Measurements from ENCODE around the gene CAMSAP2. TPM values are rescaled to one million over a fixed set of nuclear protein-coding genes. Genes with fewer than 3 reads are reported as not detected.

The CAMSAP2 gene
- total RNA-seq, 1 donor from 2014 or later = 43.9 TPM

- no peak for DNase-seq (ENCODE audit: low spot score)
- Mint-ChIP-seq H3K9me3 (no peaks in the 10 kb centered on the region), H3K27me3 (ENCODE audit: insufficient read depth, low read depth) (no peaks in the 10 kb centered on the region), H3K4me3 (no peak overlapping the region), H3K27ac (peak overlapping the region; percentile 2), H3K4me1 (no peaks in the 10 kb centered on the region), H3K36me3 (peaks cover 47% of the 10 kb centered on the region)
- H3K27ac ChIP-seq = no peak overlapping the region
- no peaks in the 10 kb centered on the region for H3K27me3 ChIP-seq
- H3K4me1 ChIP-seq = no peaks in the 10 kb centered on the region
- H3K36me3 ChIP-seq = peaks cover 10% of the 10 kb centered on the region
- no peak overlapping the region for H3K9ac ChIP-seq
- H3K79me2 ChIP-seq (ENCODE audit: low read depth) = no peaks in the 10 kb centered on the region
- H3F3A ChIP-seq (ENCODE audit: low read depth) = no peaks in the 10 kb centered on the region
- H3K9me3 ChIP-seq (ENCODE audit: low read depth) = no peaks in the 10 kb centered on the region
- TF ChIP-seq EZH2phosphoT487 (IDR thresholded peaks at IDR 0.05) = no peak
- TF ChIP-seq CTCF (IDR thresholded peaks at IDR 0.05) = no peak
- TF ChIP-seq EZH2 (IDR thresholded peaks at IDR 0.05) = no peak
- no peak overlapping the region for H3K4me2 ChIP-seq
- H2AFZ ChIP-seq (replicated peaks) = no peak overlapping the region
- H3K4me3 ChIP-seq = no peak overlapping the region
- H4K20me1 ChIP-seq (ENCODE audit: low read depth) = no peaks in the 10 kb centered on the region
Measured at GRCh38 chr1:200846398-200846797, 107.7 kb downstream of the CAMSAP2 start.

GRCh38 chr1:200849430-200849829 lies 110.7 kb downstream of the CAMSAP2 start:
- no peaks in the 10 kb centered on the region for H4K20me1 ChIP-seq (ENCODE audit: low read depth)
- Mint-ChIP-seq H3K27me3 (ENCODE audit: insufficient read depth, low read depth) (no peaks in the 10 kb centered on the region), H3K4me3 (no peak overlapping the region), H3K36me3 (peaks cover 48% of the 10 kb centered on the region), H3K4me1 (no peaks in the 10 kb centered on the region), H3K9me3 (no peaks in the 10 kb centered on the region), H3K27ac (no peak overlapping the region)
- no peaks in the 10 kb centered on the region for H3F3A ChIP-seq (ENCODE audit: low read depth)
- no peak overlapping the region for H3K4me3 ChIP-seq
- H3K4me2 ChIP-seq = no peak overlapping the region
- H3K36me3 ChIP-seq = peaks cover 15% of the 10 kb centered on the region
- no peaks in the 10 kb centered on the region for H3K9me3 ChIP-seq (ENCODE audit: low read depth)
- DNase-seq (ENCODE audit: low spot score) = no peak
- no peak overlapping the region for H3K27ac ChIP-seq
- no peak overlapping the region for H2AFZ ChIP-seq (replicated peaks)
- TF ChIP-seq CTCF (IDR thresholded peaks at IDR 0.05) = no peak
- no peaks in the 10 kb centered on the region for H3K27me3 ChIP-seq
- no peaks in the 10 kb centered on the region for H3K4me1 ChIP-seq
- H3K79me2 ChIP-seq (ENCODE audit: low read depth) = no peaks in the 10 kb centered on the region
- H3K9ac ChIP-seq = no peak overlapping the region

GRCh38 chr1:200850554-200850953 lies 111.9 kb downstream of the CAMSAP2 start:
- Mint-ChIP-seq H3K9me3 (no peaks in the 10 kb centered on the region), H3K4me3 (no peak overlapping the region), H3K27me3 (ENCODE audit: insufficient read depth, low read depth) (no peaks in the 10 kb centered on the region), H3K36me3 (peaks cover 44% of the 10 kb centered on the region), H3K27ac (no peak overlapping the region), H3K4me1 (no peaks in the 10 kb centered on the region)
- Histone ChIP-seq H3F3A (ENCODE audit: low read depth) (no peaks in the 10 kb centered on the region), H3K9me3 (ENCODE audit: low read depth) (no peaks in the 10 kb centered on the region), H4K20me1 (ENCODE audit: low read depth) (no peaks in the 10 kb centered on the region), H3K27ac (no peak overlapping the region), H3K4me2 (no peak overlapping the region), H3K4me3 (no peak overlapping the region), H3K9ac (no peak overlapping the region), H3K4me1 (no peaks in the 10 kb centered on the region), H2AFZ (replicated peaks) (no peak overlapping the region), H3K36me3 (peaks cover 22% of the 10 kb centered on the region), H3K79me2 (ENCODE audit: low read depth) (no peaks in the 10 kb centered on the region), H3K27me3 (no peaks in the 10 kb centered on the region)
- DNase-seq (ENCODE audit: low spot score) = no peak
- TF ChIP-seq EZH2phosphoT487 (IDR thresholded peaks at IDR 0.05) (no peak), EZH2 (IDR thresholded peaks at IDR 0.05) (no peak), CTCF (IDR thresholded peaks at IDR 0.05) (no peak)

Measured in neural progenitor cell (in vitro differentiated cells).